Middle frontal gyrus (tissue), 1 donor: Measurements from ENCODE around the gene MLLT3.

Experiments used
- DNase-seq: peaks from one replicate; pipeline ENCODE4 v3.0.0-alpha.2; 2015; ENCODE audit warnings: low spot score; ENCODE audit errors: extremely low spot score

Gene MLLT3

GRCh38 chr9:20513126-20513913 is 109.0 kb downstream of the MLLT3 start:
- DNase-seq, result no peak

- no peak for DNase-seq
These were observed 109.7 kb downstream of the MLLT3 start for GRCh38 chr9:20512636-20513035.

GRCh38 chr9:20512106-20512505 is 110.2 kb downstream of the MLLT3 start:
- DNase-seq, result no peak

- DNase-seq, result no peak
These were observed 110.6 kb downstream of the MLLT3 start for GRCh38 chr9:20511686-20512085.

- no peak for DNase-seq
These were observed 112.8 kb downstream of the MLLT3 start for GRCh38 chr9:20509466-20509865.

- DNase-seq, result no peak
These were observed 114.1 kb downstream of the MLLT3 start for GRCh38 chr9:20508242-20508641.

- DNase-seq, result no peak
These were observed 114.9 kb downstream of the MLLT3 start for GRCh38 chr9:20507431-20507830.

GRCh38 chr9:20506099-20506900 is 116.0 kb downstream of the MLLT3 start:
- peak; percentile 45 for DNase-seq

GRCh38 chr9:20505574-20505973 is 116.7 kb downstream of the MLLT3 start:
- DNase-seq, result no peak

GRCh38 chr9:20504930-20505329 is 117.4 kb downstream of the MLLT3 start:
- DNase-seq, result no peak

- DNase-seq, result no peak
These were observed 122.2 kb downstream of the MLLT3 start for GRCh38 chr9:20500101-20500500.

- DNase-seq, result no peak
These were observed 123.3 kb downstream of the MLLT3 start for GRCh38 chr9:20499013-20499412.

- no peak for DNase-seq
These were observed 126.0 kb downstream of the MLLT3 start for GRCh38 chr9:20496328-20496727.

GRCh38 chr9:20495098-20495497 is 127.2 kb downstream of the MLLT3 start:
- no peak for DNase-seq

- no peak for DNase-seq
These were observed 128.3 kb downstream of the MLLT3 start for GRCh38 chr9:20494035-20494434.

GRCh38 chr9:20492772-20493171 is 129.5 kb downstream of the MLLT3 start:
- no peak for DNase-seq

GRCh38 chr9:20491612-20492011 is 130.7 kb downstream of the MLLT3 start:
- DNase-seq, result no peak

GRCh38 chr9:20490246-20490834 is 132.0 kb downstream of the MLLT3 start:
- DNase-seq, result no peak

GRCh38 chr9:20488691-20489090 is 133.6 kb downstream of the MLLT3 start:
- no peak for DNase-seq

GRCh38 chr9:20486552-20486951 is 135.7 kb downstream of the MLLT3 start:
- DNase-seq, result no peak

GRCh38 chr9:20481437-20481836 is 140.9 kb downstream of the MLLT3 start:
- DNase-seq, result no peak

GRCh38 chr9:20480249-20480648 is 142.1 kb downstream of the MLLT3 start:
- DNase-seq, result no peak
